Subcutaneous adipose tissue (tissue), 4 donors: ENCODE measurements around the gene GGTLC1. TPM values are rescaled to one million over a fixed set of nuclear protein-coding genes. Genes with fewer than 3 reads are reported as not detected.

Experiments used
- total RNA-seq, 4 donors: library from RNA; depleted of rRNA; stranded (reverse); fragments of >200 nt; gene quantifications; one replicate each; pipeline ENCODE4 v1.1.0, GENCODE V29; 2016
- TF ChIP-seq, protein P1 (sequence below): fragments of 450-650 bp; IDR thresholded peaks from one replicate; pipeline ENCODE4 v1.5.1; 2016; ENCODE audit warnings: low read depth, mild to moderate bottlenecking, control low read depth, antibody characterized with exemption, moderate library complexity

GGTLC1 gene
- total RNA-seq, 4 donors from 2014 or later = not detected

DNA sequence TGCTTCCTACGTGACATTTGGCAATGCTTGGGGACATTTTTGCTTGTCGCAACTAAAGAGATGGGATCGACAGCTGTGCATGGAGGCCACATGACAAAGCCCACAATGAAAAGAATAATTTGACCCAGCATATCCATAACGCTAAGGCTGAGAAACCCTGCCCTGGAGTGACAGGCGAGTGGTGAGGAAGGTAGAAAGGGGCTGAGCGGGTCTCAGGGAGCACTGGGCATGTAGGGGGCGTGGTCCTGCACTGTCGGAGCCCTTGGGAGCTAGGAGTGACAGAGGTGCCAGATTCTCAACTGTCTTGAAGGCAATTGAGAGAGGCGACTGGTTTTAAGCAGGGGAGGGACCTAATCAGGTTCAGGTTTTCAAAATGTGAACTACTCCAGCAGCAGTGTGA lies 13.6 kb downstream of the GGTLC1 start:
- TF ChIP-seq, protein P1, sequence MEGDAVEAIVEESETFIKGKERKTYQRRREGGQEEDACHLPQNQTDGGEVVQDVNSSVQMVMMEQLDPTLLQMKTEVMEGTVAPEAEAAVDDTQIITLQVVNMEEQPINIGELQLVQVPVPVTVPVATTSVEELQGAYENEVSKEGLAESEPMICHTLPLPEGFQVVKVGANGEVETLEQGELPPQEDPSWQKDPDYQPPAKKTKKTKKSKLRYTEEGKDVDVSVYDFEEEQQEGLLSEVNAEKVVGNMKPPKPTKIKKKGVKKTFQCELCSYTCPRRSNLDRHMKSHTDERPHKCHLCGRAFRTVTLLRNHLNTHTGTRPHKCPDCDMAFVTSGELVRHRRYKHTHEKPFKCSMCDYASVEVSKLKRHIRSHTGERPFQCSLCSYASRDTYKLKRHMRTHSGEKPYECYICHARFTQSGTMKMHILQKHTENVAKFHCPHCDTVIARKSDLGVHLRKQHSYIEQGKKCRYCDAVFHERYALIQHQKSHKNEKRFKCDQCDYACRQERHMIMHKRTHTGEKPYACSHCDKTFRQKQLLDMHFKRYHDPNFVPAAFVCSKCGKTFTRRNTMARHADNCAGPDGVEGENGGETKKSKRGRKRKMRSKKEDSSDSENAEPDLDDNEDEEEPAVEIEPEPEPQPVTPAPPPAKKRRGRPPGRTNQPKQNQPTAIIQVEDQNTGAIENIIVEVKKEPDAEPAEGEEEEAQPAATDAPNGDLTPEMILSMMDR = no peak

DNA sequence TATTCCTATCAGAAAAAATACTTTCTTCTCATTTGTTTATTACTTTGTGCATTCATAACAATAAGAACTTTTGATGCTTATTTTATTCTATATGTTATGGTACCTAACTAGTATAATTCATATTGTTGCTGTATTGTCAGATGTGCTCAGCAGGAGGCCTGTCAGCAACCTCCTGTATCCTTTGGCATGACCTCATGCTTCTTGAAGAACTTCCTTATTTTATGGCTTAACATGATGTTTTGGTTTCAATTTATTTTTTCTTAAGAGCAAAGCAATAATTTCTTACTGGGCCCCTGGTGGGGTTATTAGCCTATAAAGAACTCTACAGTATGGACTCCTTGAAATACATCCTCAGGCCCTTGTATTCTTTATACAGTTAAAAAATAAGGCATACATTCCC lies 17.3 kb downstream of the GGTLC1 start:
- TF ChIP-seq, protein P1 = no peak

DNA sequence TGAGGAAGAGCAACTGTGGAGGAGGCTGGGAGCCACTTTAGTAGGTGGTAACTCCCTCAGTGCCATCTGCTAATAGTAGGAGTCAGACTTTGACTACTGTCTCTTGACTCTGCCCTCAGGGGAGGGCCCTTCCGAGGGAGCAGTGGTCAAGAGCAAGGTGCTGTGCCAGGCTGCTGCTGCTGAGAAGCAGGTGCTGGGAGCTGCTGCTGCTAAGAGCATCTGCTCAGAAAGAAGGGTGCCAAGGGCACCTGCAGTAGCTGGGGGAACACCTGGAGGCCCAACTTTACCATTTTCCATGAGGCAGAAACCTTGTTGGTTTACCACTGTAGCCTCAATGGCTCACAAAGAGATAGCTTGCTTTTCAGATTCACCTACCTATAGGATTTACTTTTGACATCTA lies 18.5 kb downstream of the GGTLC1 start:
- TF ChIP-seq, protein P1 = no peak

DNA sequence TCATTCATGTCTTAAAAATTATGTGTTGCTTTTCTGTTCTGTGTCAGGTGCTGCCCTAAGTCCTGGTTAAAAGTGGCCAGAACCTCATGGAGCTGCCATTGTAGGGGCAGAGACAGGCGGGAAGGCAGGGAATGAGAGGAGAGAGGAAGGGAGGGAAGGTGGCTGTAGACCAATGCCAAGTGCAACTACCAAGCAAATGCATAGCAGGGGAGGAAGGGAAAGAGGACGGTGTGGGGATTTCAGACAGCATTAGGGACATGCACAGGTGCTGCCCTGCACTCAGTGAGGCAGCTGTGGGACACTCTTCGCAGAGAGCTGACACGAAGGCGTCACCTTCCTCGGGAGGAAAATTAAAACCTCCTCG lies 21.0 kb downstream of the GGTLC1 start:
- TF ChIP-seq, protein P1 = no peak

DNA sequence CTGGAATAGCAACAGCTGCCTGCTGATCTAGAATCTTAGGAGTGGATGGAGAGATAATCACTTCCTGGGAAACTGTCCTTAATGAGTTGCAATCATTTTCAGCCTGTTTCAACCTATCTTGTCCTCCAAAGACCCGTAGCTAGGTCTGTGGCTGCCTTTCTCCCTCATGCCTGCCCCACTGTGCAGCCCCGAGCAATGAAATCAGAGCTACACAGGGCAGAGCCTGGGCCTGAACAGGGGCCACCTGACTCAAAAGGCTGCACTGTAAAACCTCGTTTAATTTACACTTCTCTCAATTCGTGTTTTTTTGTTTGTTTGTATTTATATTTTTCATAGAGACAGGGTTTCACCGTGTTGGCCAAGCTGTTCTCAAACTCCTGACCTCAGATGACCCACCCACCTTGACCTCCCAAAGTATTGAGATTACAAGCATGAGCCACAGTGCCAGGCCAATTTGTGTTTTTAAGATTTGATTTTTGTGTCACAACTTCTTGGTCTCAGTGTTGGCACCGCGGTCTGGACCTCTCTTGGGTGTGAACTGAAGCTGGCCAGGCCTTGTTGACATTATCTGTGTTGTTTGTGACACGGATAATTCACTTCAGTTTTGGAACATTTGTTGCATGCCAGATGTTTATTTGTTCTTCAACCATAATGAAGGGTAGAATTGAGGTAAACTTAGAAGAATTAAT lies 21.5 kb downstream of the GGTLC1 start:
- TF ChIP-seq, protein P1 = no peak

DNA sequence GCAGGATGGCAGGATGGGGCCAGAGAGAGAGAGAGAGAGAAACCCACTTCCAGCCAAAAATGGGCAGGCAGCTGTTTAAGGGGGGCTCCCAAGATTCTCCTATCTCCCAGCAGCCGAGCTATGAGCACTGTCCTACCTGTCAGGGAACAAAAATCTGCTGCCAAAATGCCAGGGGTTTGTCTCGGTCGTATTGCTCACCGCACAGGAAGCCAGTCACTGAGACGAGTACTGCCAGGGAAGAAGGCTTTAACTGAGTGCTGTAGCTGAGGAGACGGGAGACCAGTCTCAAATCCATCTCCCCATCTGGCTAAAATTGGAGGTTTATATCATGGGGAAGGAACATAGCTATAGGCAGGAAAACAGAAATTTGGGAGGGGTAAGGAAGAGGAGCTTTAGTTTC lies 22.3 kb downstream of the GGTLC1 start:
- TF ChIP-seq, protein P1 = no peak

DNA sequence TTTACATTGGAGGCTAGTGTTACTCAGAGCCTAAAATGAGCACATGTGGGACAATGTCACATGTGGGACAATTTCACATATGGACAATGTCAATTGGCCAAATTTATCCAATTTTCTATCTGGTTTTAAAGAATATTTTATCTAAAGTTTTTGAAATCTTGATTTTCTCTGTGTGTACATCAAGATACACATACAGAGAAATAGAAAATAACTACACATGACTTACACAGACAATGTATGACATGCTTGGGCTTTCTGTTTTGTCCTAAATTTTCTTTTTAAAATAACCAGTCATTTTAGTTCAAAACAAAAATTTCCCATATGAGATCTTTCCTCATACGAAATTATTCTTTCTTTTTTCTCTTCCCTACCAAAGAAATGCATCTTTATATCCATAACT lies 24.6 kb downstream of the GGTLC1 start:
- TF ChIP-seq, protein P1 = no peak
